Central memory CD8-positive, alpha-beta T cell (primary cell): Measurements from ENCODE around the gene TMEFF1.
"Not testable (repeated sequence)": the region's sequence is repeated elsewhere in the genome, so short reads cannot be mapped to it uniquely, and the experiment has no call there.

Source experiments
- ATAC-seq: fragments of 150-1000 bp; cut with Tn5 transposase; replicated peaks from 2 replicates; pipeline ENCODE4 v1.10.0; 2022; ENCODE audit warnings: mild to moderate bottlenecking, moderate FRiP score, moderate number of reproducible peaks; ENCODE audit not compliant: poor library complexity, severe bottlenecking; ENCODE audit errors: extremely low read depth
- DNase-seq, 2 donors: peaks; one replicate each; pipeline ENCODE4 v3.0.0; 2021; ENCODE audit warnings: low spot score in 2 of 2
- H3K27ac Mint-ChIP-seq: one replicate; pipeline ENCODE4 v1.8.0; 2022; ENCODE audit warnings: low read depth, mild to moderate bottlenecking, moderate library complexity, mixed read lengths
- H3K27me3 Mint-ChIP-seq: one replicate; pipeline ENCODE4 v1.8.0; 2022; ENCODE audit warnings: mixed read lengths
- H3K36me3 Mint-ChIP-seq: one replicate; pipeline ENCODE4 v1.8.0; 2022; ENCODE audit warnings: mild to moderate bottlenecking, moderate library complexity, mixed read lengths; ENCODE audit not compliant: insufficient read depth
- H3K4me1 Mint-ChIP-seq: one replicate; pipeline ENCODE4 v1.8.0; 2022; ENCODE audit warnings: mixed read lengths
- H3K4me3 Mint-ChIP-seq: one replicate; pipeline ENCODE4 v1.8.0; 2022; ENCODE audit warnings: mild to moderate bottlenecking, moderate library complexity, mixed read lengths
- H3K9me3 Mint-ChIP-seq: one replicate; pipeline ENCODE4 v1.8.0; 2022; ENCODE audit warnings: mixed read lengths

The TMEFF1 gene

GRCh38 chr9:100521282-100521681, 48.3 kb downstream of the TMEFF1 start:
- no peaks in the 10 kb centered on the region for H3K4me1 Mint-ChIP-seq
- no peaks in the 10 kb centered on the region for H3K9me3 Mint-ChIP-seq
- H3K36me3 Mint-ChIP-seq = no peaks in the 10 kb centered on the region
- no peak overlapping the region for H3K27ac Mint-ChIP-seq
- ATAC-seq = no peak
- DNase-seq = no peak
- peaks cover 6% of the 10 kb centered on the region for H3K27me3 Mint-ChIP-seq
- no peak overlapping the region for H3K4me3 Mint-ChIP-seq

GRCh38 chr9:100525563-100525962, 52.6 kb downstream of the TMEFF1 start:
- Mint-ChIP-seq H3K9me3 (no peaks in the 10 kb centered on the region), H3K27ac (no peak overlapping the region), H3K4me1 (no peaks in the 10 kb centered on the region), H3K4me3 (no peak overlapping the region), H3K36me3 (no peaks in the 10 kb centered on the region), H3K27me3 (peaks cover 13% of the 10 kb centered on the region)
- no peak for ATAC-seq
- no peak for DNase-seq

- H3K36me3 Mint-ChIP-seq, H3K4me3 Mint-ChIP-seq, H3K4me1 Mint-ChIP-seq, H3K27ac Mint-ChIP-seq, DNase-seq, H3K9me3 Mint-ChIP-seq, ATAC-seq: not testable (repeated sequence)
- H3K27me3 Mint-ChIP-seq = peaks cover 13% of the 10 kb centered on the region
Observed at GRCh38 chr9:100527180-100527794, 54.3 kb downstream of the TMEFF1 start.

- no peaks in the 10 kb centered on the region for H3K9me3 Mint-ChIP-seq
- no peaks in the 10 kb centered on the region for H3K4me1 Mint-ChIP-seq
- no peak for ATAC-seq
- no peaks in the 10 kb centered on the region for H3K36me3 Mint-ChIP-seq
- H3K27ac Mint-ChIP-seq = no peak overlapping the region
- no peak overlapping the region for H3K4me3 Mint-ChIP-seq
- no peak for DNase-seq
- H3K27me3 Mint-ChIP-seq = no peaks in the 10 kb centered on the region
Observed at GRCh38 chr9:100534401-100534800, 61.5 kb downstream of the TMEFF1 start.

- no peaks in the 10 kb centered on the region for H3K9me3 Mint-ChIP-seq
- H3K27ac Mint-ChIP-seq = no peak overlapping the region
- H3K36me3 Mint-ChIP-seq = no peaks in the 10 kb centered on the region
- DNase-seq (no peak), ATAC-seq (no peak)
- H3K4me3 Mint-ChIP-seq = no peak overlapping the region
- H3K4me1 Mint-ChIP-seq = no peaks in the 10 kb centered on the region
- H3K27me3 Mint-ChIP-seq = no peaks in the 10 kb centered on the region
Observed at GRCh38 chr9:100540327-100540726, 67.4 kb downstream of the TMEFF1 start.

- H3K36me3 Mint-ChIP-seq = peaks cover 1% of the 10 kb centered on the region
- ATAC-seq (no peak), DNase-seq (no peak)
- no peaks in the 10 kb centered on the region for H3K4me1 Mint-ChIP-seq
- H3K27me3 Mint-ChIP-seq = no peaks in the 10 kb centered on the region
- no peak overlapping the region for H3K27ac Mint-ChIP-seq
- H3K4me3 Mint-ChIP-seq = no peak overlapping the region
- H3K9me3 Mint-ChIP-seq = peaks cover 5% of the 10 kb centered on the region
Observed at GRCh38 chr9:100549048-100549447, 76.1 kb downstream of the TMEFF1 start.

GRCh38 chr9:100554935-100555401, 82.0 kb downstream of the TMEFF1 start:
- ATAC-seq = no peak
- no peaks in the 10 kb centered on the region for H3K4me1 Mint-ChIP-seq
- H3K4me3 Mint-ChIP-seq = no peak overlapping the region
- no peaks in the 10 kb centered on the region for H3K27me3 Mint-ChIP-seq
- H3K9me3 Mint-ChIP-seq = no peaks in the 10 kb centered on the region
- H3K27ac Mint-ChIP-seq = no peak overlapping the region
- no peak for DNase-seq
- H3K36me3 Mint-ChIP-seq = peaks cover 1% of the 10 kb centered on the region

- Mint-ChIP-seq H3K27me3 (no peaks in the 10 kb centered on the region), H3K36me3 (no peaks in the 10 kb centered on the region), H3K4me3 (no peak overlapping the region), H3K9me3 (no peaks in the 10 kb centered on the region), H3K4me1 (no peaks in the 10 kb centered on the region), H3K27ac (no peak overlapping the region)
- ATAC-seq (no peak), DNase-seq (no peak)
Observed at GRCh38 chr9:100555471-100555870, 82.5 kb downstream of the TMEFF1 start.

- Mint-ChIP-seq H3K9me3 (no peaks in the 10 kb centered on the region), H3K36me3 (no peaks in the 10 kb centered on the region), H3K27me3 (no peaks in the 10 kb centered on the region), H3K4me3 (no peak overlapping the region), H3K4me1 (no peaks in the 10 kb centered on the region), H3K27ac (no peak overlapping the region)
- DNase-seq (no peak), ATAC-seq (no peak)
Observed at GRCh38 chr9:100557053-100557452, 84.1 kb downstream of the TMEFF1 start.

GRCh38 chr9:100561256-100561655, 88.3 kb downstream of the TMEFF1 start:
- Mint-ChIP-seq H3K4me1 (no peaks in the 10 kb centered on the region), H3K36me3 (no peaks in the 10 kb centered on the region), H3K9me3 (no peaks in the 10 kb centered on the region), H3K27ac (no peak overlapping the region), H3K4me3 (no peak overlapping the region), H3K27me3 (no peaks in the 10 kb centered on the region)
- ATAC-seq = no peak
- DNase-seq = no peak

- Mint-ChIP-seq H3K27ac (no peak overlapping the region), H3K27me3 (no peaks in the 10 kb centered on the region), H3K9me3 (no peaks in the 10 kb centered on the region), H3K36me3 (no peaks in the 10 kb centered on the region), H3K4me3 (no peak overlapping the region), H3K4me1 (no peaks in the 10 kb centered on the region)
- ATAC-seq (no peak), DNase-seq (no peak)
Observed at GRCh38 chr9:100567856-100568255, 94.9 kb downstream of the TMEFF1 start.

- ATAC-seq = no peak
- Mint-ChIP-seq H3K27ac (no peak overlapping the region), H3K27me3 (no peaks in the 10 kb centered on the region), H3K4me3 (no peak overlapping the region), H3K9me3 (no peaks in the 10 kb centered on the region), H3K36me3 (no peaks in the 10 kb centered on the region), H3K4me1 (no peaks in the 10 kb centered on the region)
- DNase-seq = no peak
Observed at GRCh38 chr9:100573655-100574260, 100.8 kb downstream of the TMEFF1 start.

- H3K36me3 Mint-ChIP-seq = no peaks in the 10 kb centered on the region
- H3K27me3 Mint-ChIP-seq = no peaks in the 10 kb centered on the region
- no peaks in the 10 kb centered on the region for H3K9me3 Mint-ChIP-seq
- DNase-seq = no peak
- no peak overlapping the region for H3K4me3 Mint-ChIP-seq
- no peaks in the 10 kb centered on the region for H3K4me1 Mint-ChIP-seq
- ATAC-seq = no peak
- H3K27ac Mint-ChIP-seq = no peak overlapping the region
Observed at GRCh38 chr9:100575006-100575405, 102.1 kb downstream of the TMEFF1 start.
